HCT116 (cell line): Measurements from ENCODE around the gene EPYC. TPM values are rescaled to one million over a fixed set of nuclear protein-coding genes. Genes with fewer than 3 reads are reported as not detected.

Source experiments
- ATAC-seq: fragments of 200-7000 bp; cut with Tn5 transposase; 2 replicates; pipeline ENCODE4 v1.9.1; 2020; ENCODE audit warnings: mild to moderate bottlenecking, moderate library complexity
- BruUV-seq: library from RNA; stranded (reverse); fragments of 400-500 nt; replicated peaks from 2 replicates; lab custom pipeline; 2021; lab: Mats Ljungman, UMichigan
- CTCF ChIA-PET: fragments of 300-600 bp; sonication (Branson Sonifier 250); formaldehyde crosslinking; loops from one replicate; lab custom pipeline; 2021; ENCODE audit warnings: antibody characterized with exemption; lab: Charles Lee
- POLR2A ChIA-PET: fragments of 300-600, 350-600 bp; sonication (Branson Sonifier 250); formaldehyde crosslinking; loops from one replicate; lab custom pipeline; 2021; ENCODE audit warnings: antibody characterized with exemption; lab: Charles Lee
- RAD21 ChIA-PET, 2 experiments: fragments of 300-600 bp; sonication (Branson Sonifier 250); formaldehyde crosslinking; loops; one replicate each; lab custom pipeline; 2023; ENCODE audit warnings: low total read pairs in 2 of 2; ENCODE audit not compliant: uncharacterized antibody in 2 of 2, unreplicated experiment in 2 of 2, low non-redundant PET in 1 of 2; lab: Charles Lee
- DNase-seq: peaks from one replicate; pipeline ENCODE4 v3.0.0-alpha.2; 2010; ENCODE audit warnings: low read depth, low spot score
- H2AFZ ChIP-seq: fragments of 200-600 bp; shearing (Covaris generic), sonication (generic); 2 replicates; pipeline ENCODE4 v1.6.1; 2017; ENCODE audit warnings: low read depth, mixed run types, mixed read lengths, antibody characterized with exemption, low read length; ENCODE audit not compliant: poor library complexity, severe bottlenecking
- H3K27ac ChIP-seq: 2 replicates; pipeline ENCODE4 v1.5.1; 2012; ENCODE audit warnings: low read depth, low read length
- H3K27me3 ChIP-seq: fragments of 200-600 bp; sonication (generic); 2 replicates; pipeline ENCODE4 v1.6.1; 2016; ENCODE audit warnings: mixed run types, low read length, mixed read lengths; ENCODE audit not compliant: insufficient read depth
- H3K36me3 ChIP-seq, 2 experiments: fragments of 200-500 bp in 1 of 2; fragments of 200-600 bp in 1 of 2; sonication (Bioruptor generic) in 1 of 2; sonication (generic) in 1 of 2; 2 replicates each; pipeline versions ENCODE4 v1.5.1 to v1.6.1; 2014 to 2016; ENCODE audit warnings: low read length in 2 of 2, inconsistent platforms in 1 of 2, mixed read lengths in 1 of 2, mixed run types in 1 of 2; ENCODE audit not compliant: insufficient read depth in 2 of 2, control insufficient read depth in 1 of 2
- H3K4me1 ChIP-seq, 2 experiments: fragments of 200-600 bp in 1 of 2; sonication (generic) in 1 of 2; 2 replicates each; pipeline versions ENCODE4 v1.5.1 to v1.6.1; 2012 to 2017; ENCODE audit warnings: low read length in 2 of 2, inconsistent platforms in 1 of 2, mild to moderate bottlenecking in 1 of 2, mixed read lengths in 1 of 2, mixed run types in 1 of 2, moderate library complexity in 1 of 2; ENCODE audit not compliant: insufficient read depth in 2 of 2, control insufficient read depth in 1 of 2
- H3K4me2 ChIP-seq: fragments of 200-600 bp; sonication (generic); 2 replicates; pipeline ENCODE4 v1.6.1; 2017; ENCODE audit warnings: mixed run types, low read length, mixed read lengths
- H3K4me3 ChIP-seq, 2 experiments: fragments of 200-600 bp in 1 of 2; sonication (generic) in 1 of 2; replicated peaks in 1 of 2; 2 replicates each; pipeline ENCODE4 v1.5.1; 2011 to 2016; ENCODE audit warnings: low read length in 2 of 2, control low read depth in 1 of 2, low read depth in 1 of 2, mild to moderate bottlenecking in 1 of 2, mixed read lengths in 1 of 2, mixed run types in 1 of 2
- H3K79me2 ChIP-seq: fragments of 200-600 bp; sonication (generic); 2 replicates; pipeline ENCODE4 v1.6.1; 2017; ENCODE audit warnings: mild to moderate bottlenecking, mixed run types, low read length, moderate library complexity, mixed read lengths; ENCODE audit not compliant: insufficient read depth
- H3K9ac ChIP-seq: fragments of 200-600 bp; sonication (generic); 2 replicates; pipeline ENCODE4 v1.6.1; 2016; ENCODE audit warnings: low read length, mixed read lengths
- H3K9me2 ChIP-seq: fragments of 200-600 bp; sonication (generic), shearing (Covaris generic); 2 replicates; pipeline ENCODE4 v1.6.1; 2017; ENCODE audit warnings: mixed run types, mild to moderate bottlenecking, moderate library complexity; ENCODE audit not compliant: insufficient read depth
- H3K9me3 ChIP-seq, 2 experiments: fragments of 200-500 bp in 1 of 2; fragments of 200-600 bp in 1 of 2; sonication (Bioruptor generic) in 1 of 2; sonication (generic) in 1 of 2; 2 replicates each; pipeline ENCODE4 v1.6.1; 2014 to 2017; ENCODE audit warnings: low read length in 2 of 2, mixed read lengths in 2 of 2, inconsistent platforms in 1 of 2, low read depth in 1 of 2, mild to moderate bottlenecking in 1 of 2, mixed run types in 1 of 2, moderate library complexity in 1 of 2; ENCODE audit not compliant: control insufficient read depth in 1 of 2, insufficient read depth in 1 of 2
- H4K20me1 ChIP-seq: fragments of 200-600 bp; sonication (generic), shearing (Covaris generic); 2 replicates; pipeline ENCODE4 v1.6.1; 2017; ENCODE audit warnings: mixed run types, mild to moderate bottlenecking, moderate library complexity; ENCODE audit not compliant: insufficient read depth
- CEBPB ChIP-seq: IDR thresholded peaks from 2 replicates; pipeline ENCODE4 v1.6.1; 2012; ENCODE audit warnings: low read depth
- CTCF ChIP-seq, 3 experiments: fragments of 200-600 bp in 1 of 3; sonication (generic) in 1 of 3; IDR thresholded peaks in 2 of 3; conservative IDR thresholded peaks in 1 of 3; 2 replicates each; pipeline ENCODE4 v1.5.1; 2012 to 2017; ENCODE audit warnings: low read depth in 2 of 3, low read length in 2 of 3, antibody characterized with exemption in 1 of 3, borderline replicate concordance in 1 of 3, control low read depth in 1 of 3, mild to moderate bottlenecking in 1 of 3, mixed read lengths in 1 of 3, mixed run types in 1 of 3, moderate library complexity in 1 of 3; ENCODE audit not compliant: insufficient read depth in 1 of 3
- EGR1 ChIP-seq: IDR thresholded peaks from 2 replicates; pipeline ENCODE4 v1.6.1; 2012; ENCODE audit warnings: low read depth
- ELF1 ChIP-seq: IDR thresholded peaks from 2 replicates; pipeline ENCODE4 v1.6.1; 2012; ENCODE audit warnings: low read depth, borderline replicate concordance
- JUND ChIP-seq: IDR thresholded peaks from 2 replicates; pipeline ENCODE4 v1.6.1; 2012
- POLR2A ChIP-seq: IDR thresholded peaks from 2 replicates; pipeline ENCODE4 v1.7.0; 2011; ENCODE audit warnings: borderline replicate concordance; ENCODE audit not compliant: insufficient read depth, insufficient read length; ENCODE audit errors: extremely low read depth
- POLR2AphosphoS5 ChIP-seq: IDR thresholded peaks from 2 replicates; pipeline ENCODE4 v1.6.1; 2011; ENCODE audit warnings: mild to moderate bottlenecking, low read depth, low read length, moderate library complexity
- SRF ChIP-seq: IDR thresholded peaks from 2 replicates; pipeline ENCODE4 v1.6.1; 2012; ENCODE audit warnings: low read depth
- ZBTB33 ChIP-seq: IDR thresholded peaks from 2 replicates; pipeline ENCODE4 v1.6.1; 2011; ENCODE audit warnings: mild to moderate bottlenecking, low read length, moderate library complexity; ENCODE audit not compliant: insufficient replicate concordance; ENCODE audit errors: extremely low read depth
- intact Hi-C: fragments of 100-400 bp; cut with micrococcal nuclease; formaldehyde crosslinking; loops from 2 replicates; pipeline ENCODE4 v1.10.0; 2022
- total RNA-seq: library from RNA; stranded (reverse); gene quantifications from one replicate; pipeline ENCODE4 v1.2.1, GENCODE V29; 2021; ENCODE audit not compliant: unreplicated experiment
- TF ChIP-seq, protein P1 (sequence below): IDR thresholded peaks from 2 replicates; pipeline ENCODE4 v1.6.1; 2012
- TF ChIP-seq, protein P2 (sequence below): IDR thresholded peaks from 2 replicates; pipeline ENCODE4 v1.6.1; 2012; ENCODE audit warnings: low read depth

Gene EPYC
- total RNA-seq, 1 experiment from 2014 or later: not detected

DNA sequence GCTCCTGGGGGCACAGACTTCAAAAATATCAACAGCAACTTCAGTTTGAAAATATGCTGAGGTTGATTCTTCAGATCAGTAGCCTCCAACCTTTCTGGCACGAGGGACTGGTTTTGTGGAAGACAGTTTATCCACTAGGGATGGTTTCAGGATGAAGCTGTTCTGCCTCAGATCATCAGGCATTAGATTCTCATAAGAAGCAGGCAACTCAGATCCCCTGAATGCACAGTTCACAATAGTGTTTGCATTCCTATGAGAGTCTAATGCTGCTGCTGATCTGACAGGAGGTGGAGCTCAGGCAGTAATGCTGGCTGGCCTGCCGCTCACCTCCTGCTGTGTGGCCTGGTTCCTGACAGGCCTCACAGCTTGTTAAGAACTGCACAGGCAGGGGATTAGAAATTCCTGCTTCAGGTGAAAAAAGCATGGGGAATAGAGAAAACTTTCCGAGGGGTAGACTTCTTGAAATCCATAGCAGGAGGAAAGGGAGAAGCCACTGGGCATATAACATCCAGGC, 12.8 kb downstream of the EPYC start:
- Histone ChIP-seq H2AFZ (no peak overlapping the region), H3K9ac (no peak overlapping the region), H4K20me1 (no peaks in the 10 kb centered on the region), H3K27me3 (no peaks in the 10 kb centered on the region), H3K9me2 (no peaks in the 10 kb centered on the region), H3K27ac (no peak overlapping the region), H3K4me1 (no peaks in the 10 kb centered on the region), H3K4me3 (no peak overlapping the region), H3K4me2 (no peak overlapping the region), H3K9me3 (no peaks in the 10 kb centered on the region), H3K36me3 (no peaks in the 10 kb centered on the region), H3K79me2 (no peaks in the 10 kb centered on the region)
- ChIA-PET RAD21 (no interaction called here), POLR2A (no interaction called here), CTCF (no interaction called here)
- ATAC-seq (no peak), DNase-seq (no peak)
- TF ChIP-seq CTCF (IDR thresholded peaks at IDR 0.05 in 2 of 3, conservative IDR thresholded peaks at IDR 0.05 in 1 of 3; ENCODE audit: borderline replicate concordance in 1 of 3, insufficient read depth in 1 of 3, low read depth in 2 of 3, low read length in 2 of 3) (no peak), ZBTB33 (no peak), SRF (no peak), EGR1 (no peak), CEBPB (no peak), JUND (no peak), POLR2A (no peak), POLR2AphosphoS5 (no peak), ELF1 (no peak)
- TF ChIP-seq, protein P1, sequence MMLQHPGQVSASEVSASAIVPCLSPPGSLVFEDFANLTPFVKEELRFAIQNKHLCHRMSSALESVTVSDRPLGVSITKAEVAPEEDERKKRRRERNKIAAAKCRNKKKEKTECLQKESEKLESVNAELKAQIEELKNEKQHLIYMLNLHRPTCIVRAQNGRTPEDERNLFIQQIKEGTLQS: no peak
- TF ChIP-seq, protein P2, sequence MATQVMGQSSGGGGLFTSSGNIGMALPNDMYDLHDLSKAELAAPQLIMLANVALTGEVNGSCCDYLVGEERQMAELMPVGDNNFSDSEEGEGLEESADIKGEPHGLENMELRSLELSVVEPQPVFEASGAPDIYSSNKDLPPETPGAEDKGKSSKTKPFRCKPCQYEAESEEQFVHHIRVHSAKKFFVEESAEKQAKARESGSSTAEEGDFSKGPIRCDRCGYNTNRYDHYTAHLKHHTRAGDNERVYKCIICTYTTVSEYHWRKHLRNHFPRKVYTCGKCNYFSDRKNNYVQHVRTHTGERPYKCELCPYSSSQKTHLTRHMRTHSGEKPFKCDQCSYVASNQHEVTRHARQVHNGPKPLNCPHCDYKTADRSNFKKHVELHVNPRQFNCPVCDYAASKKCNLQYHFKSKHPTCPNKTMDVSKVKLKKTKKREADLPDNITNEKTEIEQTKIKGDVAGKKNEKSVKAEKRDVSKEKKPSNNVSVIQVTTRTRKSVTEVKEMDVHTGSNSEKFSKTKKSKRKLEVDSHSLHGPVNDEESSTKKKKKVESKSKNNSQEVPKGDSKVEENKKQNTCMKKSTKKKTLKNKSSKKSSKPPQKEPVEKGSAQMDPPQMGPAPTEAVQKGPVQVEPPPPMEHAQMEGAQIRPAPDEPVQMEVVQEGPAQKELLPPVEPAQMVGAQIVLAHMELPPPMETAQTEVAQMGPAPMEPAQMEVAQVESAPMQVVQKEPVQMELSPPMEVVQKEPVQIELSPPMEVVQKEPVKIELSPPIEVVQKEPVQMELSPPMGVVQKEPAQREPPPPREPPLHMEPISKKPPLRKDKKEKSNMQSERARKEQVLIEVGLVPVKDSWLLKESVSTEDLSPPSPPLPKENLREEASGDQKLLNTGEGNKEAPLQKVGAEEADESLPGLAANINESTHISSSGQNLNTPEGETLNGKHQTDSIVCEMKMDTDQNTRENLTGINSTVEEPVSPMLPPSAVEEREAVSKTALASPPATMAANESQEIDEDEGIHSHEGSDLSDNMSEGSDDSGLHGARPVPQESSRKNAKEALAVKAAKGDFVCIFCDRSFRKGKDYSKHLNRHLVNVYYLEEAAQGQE: no peak
- BruUV-seq: no TSS peak
- intact Hi-C loops: no loop called here
